PFSK-1 (cell line): Measurements from ENCODE around the gene RNPEPL1.

ENCODE experiments used
- FOXP2 ChIP-seq: optimal IDR thresholded peaks from 2 replicates; pipeline ENCODE3; 2011; ENCODE audit warnings: borderline replicate concordance, control low read depth, inconsistent platforms; ENCODE audit not compliant: insufficient read depth; ENCODE audit errors: extremely low read length, extremely low read depth
- POLR2AphosphoS5 ChIP-seq: IDR thresholded peaks from 2 replicates; pipeline ENCODE4 v1.6.1; 2012; ENCODE audit warnings: low read depth, mild to moderate bottlenecking, control low read depth, low read length, moderate library complexity
- REST ChIP-seq, 2 experiments: IDR thresholded peaks; 2 replicates each; pipeline versions ENCODE4 v1.6.1 to v1.8.0; 2011 to 2012; ENCODE audit warnings: low read depth in 2 of 2, low read length in 2 of 2, control low read depth in 1 of 2, inconsistent platforms in 1 of 2, mild to moderate bottlenecking in 1 of 2, moderate library complexity in 1 of 2; ENCODE audit not compliant: insufficient read depth in 1 of 2
- SIN3A ChIP-seq: IDR thresholded peaks from 2 replicates; pipeline ENCODE4 v1.6.1; 2012; ENCODE audit warnings: mild to moderate bottlenecking, low read length, moderate library complexity, borderline replicate concordance; ENCODE audit not compliant: insufficient read depth
- TAF1 ChIP-seq: IDR thresholded peaks from 2 replicates; pipeline ENCODE4 v1.6.1; 2012; ENCODE audit warnings: low read length, control low read depth, borderline replicate concordance; ENCODE audit not compliant: insufficient read depth

RNPEPL1 gene

GRCh38 chr2:240573516-240574385 lies 5.5 kb downstream of the RNPEPL1 start:
- TF ChIP-seq REST (IDR thresholded peaks at IDR 0.05; ENCODE audit: insufficient read depth in 1 of 2, low read depth in 2 of 2, low read length in 2 of 2) (no peak), FOXP2 (no peak), POLR2AphosphoS5 (no peak)

GRCh38 chr2:240574386-240575100 lies 6.3 kb downstream of the RNPEPL1 start:
- TF ChIP-seq POLR2AphosphoS5, result no peak

- TF ChIP-seq REST (IDR thresholded peaks at IDR 0.05; ENCODE audit: insufficient read depth in 1 of 2, low read depth in 2 of 2, low read length in 2 of 2) (no peak), FOXP2 (no peak), SIN3A (no peak), TAF1 (no peak), POLR2AphosphoS5 (no peak)
Observed at GRCh38 chr2:240575101-240575965, 7.0 kb downstream of the RNPEPL1 start.

- no peak for TF ChIP-seq SIN3A
- TF ChIP-seq REST (IDR thresholded peaks at IDR 0.05; ENCODE audit: insufficient read depth in 1 of 2, low read depth in 2 of 2, low read length in 2 of 2), result no peak
- no peak for TF ChIP-seq POLR2AphosphoS5
- TF ChIP-seq TAF1, result no peak
- TF ChIP-seq FOXP2, result no peak
Observed at GRCh38 chr2:240576036-240576435, 7.8 kb downstream of the RNPEPL1 start.

- TF ChIP-seq POLR2AphosphoS5 (no peak), REST (IDR thresholded peaks at IDR 0.05; ENCODE audit: insufficient read depth in 1 of 2, low read depth in 2 of 2, low read length in 2 of 2) (no peak), SIN3A (no peak), FOXP2 (no peak), TAF1 (no peak)
Observed at GRCh38 chr2:240576436-240577205, 8.3 kb downstream of the RNPEPL1 start.
